Ureter (tissue), 1 donor: Measurements from ENCODE around the gene MBD3. TPM values are rescaled to one million over a fixed set of nuclear protein-coding genes. Genes with fewer than 3 reads are reported as not detected.
A peak's percentile ranks its signal among the peaks of the same experiment; 100 is the strongest.

ENCODE experiments used
- DNase-seq: peaks from one replicate; pipeline ENCODE4 v3.0.0-alpha.2; 2020; ENCODE audit warnings: low spot score
- total RNA-seq: library from RNA; stranded (reverse); gene quantifications from one replicate; pipeline ENCODE4 v1.2.4, GENCODE V29; 2023
- donor health status: DM: yes; HTN: yes; CAD: no.

Gene MBD3
- total RNA-seq, 1 donor from 2014 or later = 60.7 TPM

DNA sequence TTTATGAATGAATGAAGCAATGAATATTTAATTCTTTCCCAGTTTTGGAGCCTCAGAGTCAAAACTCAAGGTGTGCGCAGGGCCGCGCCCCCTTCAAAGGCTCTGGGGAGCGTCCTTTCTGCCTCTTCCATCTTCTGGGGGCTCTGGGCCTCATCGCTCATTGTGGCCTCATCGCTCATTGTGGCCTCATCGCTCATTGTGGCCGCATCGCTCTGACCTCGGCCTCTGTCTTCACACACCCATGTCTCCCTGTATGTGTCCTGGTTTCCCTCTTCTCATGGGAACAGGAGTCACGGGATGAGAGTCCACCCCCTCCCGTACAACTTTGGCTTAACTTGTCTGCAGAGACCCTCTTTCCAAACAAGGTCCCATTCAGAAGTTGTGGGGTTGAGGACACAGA lies 21.3 kb downstream of the MBD3 start:
- no peak for DNase-seq

- no peak for DNase-seq
These were observed 21.8 kb downstream of the MBD3 start for GRCh38 chr19:1570836-1571235.

DNA sequence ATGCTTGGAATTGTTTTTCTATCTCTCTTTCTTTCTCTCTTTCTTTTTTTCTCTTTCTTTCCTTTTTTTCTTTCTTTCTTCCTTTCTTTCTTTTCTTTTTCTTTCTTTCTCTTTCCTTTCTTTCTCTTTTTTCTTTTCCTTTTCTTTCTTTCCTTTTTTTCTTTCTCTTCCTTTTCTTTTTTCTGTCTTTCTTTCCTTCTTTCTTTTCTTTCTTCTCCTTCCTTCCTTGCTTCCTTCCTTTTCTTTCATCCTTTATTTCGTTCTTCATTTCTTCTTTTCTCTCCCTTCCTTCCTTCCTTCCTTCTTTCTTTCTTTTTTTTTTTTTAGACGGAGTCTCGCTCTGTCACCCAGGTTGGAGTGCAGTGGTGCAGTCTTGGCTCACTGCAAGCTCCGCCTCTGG lies 22.7 kb downstream of the MBD3 start:
- DNase-seq = no peak

- DNase-seq = peak; percentile 71
These were observed 24.2 kb downstream of the MBD3 start, which contains the start of gene MEX3D for GRCh38 chr19:1568320-1569019. Gene MEX3D, minus strand, starts transcription at chr19:1568325. Its CDS starts 267 bp downstream, at chr19:1568058.

DNA sequence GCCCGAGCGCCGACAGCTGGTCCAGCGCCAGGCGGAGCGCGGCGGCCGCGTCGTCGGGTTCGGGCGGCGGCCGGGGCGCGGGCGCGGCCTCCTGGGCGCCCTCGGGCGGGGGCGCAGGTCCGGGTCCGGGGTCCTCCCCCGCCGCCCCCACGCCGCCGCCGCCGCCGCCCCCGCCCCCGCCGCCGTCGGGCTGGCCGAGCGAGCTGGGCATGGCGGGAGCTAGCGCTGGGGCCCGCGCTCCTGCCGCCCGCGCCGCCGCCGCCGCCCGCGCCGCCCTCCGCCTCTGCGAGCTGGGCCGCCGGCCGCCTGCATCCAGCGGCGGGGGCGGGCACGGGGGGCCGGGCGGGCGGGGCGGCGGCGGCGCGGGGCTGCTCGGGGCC lies 24.8 kb downstream of the MBD3 start:
- DNase-seq = no peak

- no peak for DNase-seq
These were observed 25.4 kb downstream of the MBD3 start for GRCh38 chr19:1567116-1567847.

DNA sequence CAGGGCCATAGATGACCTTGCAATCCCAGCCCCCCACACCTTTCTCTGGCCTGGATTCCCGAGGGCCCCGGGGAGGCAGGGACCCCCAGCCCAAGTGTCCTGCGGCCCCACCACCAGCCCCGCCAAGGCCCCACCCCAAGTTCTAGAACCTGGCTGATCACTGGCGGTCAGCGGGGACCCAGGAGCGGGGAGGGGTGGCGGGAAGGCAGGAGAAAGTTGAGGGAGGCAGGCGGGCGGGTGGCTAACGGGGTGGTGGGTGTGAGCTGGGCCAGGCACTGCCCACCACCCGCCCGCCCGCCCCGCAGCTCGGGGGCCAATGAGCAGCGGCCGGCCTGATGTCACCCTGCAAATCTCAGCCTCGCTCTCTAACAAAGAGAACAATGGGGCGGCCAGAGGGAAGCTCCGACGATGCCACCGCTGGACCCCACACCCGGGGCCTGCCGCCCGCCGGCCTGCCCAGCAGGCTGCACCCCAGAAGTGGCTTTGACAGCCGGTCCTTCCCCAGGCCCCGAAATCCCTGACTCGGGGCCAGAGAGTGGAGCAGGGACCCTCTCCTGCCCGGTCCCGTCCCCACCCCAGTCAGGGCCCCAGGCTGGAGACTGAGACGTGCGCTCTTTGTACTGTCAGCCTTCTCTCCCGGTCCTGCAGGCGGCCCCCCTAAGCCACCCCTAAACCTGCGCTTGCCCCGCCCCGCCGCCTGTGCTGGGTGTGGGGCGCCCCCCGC lies 26.1 kb downstream of the MBD3 start:
- peak; percentile 77 for DNase-seq

DNA sequence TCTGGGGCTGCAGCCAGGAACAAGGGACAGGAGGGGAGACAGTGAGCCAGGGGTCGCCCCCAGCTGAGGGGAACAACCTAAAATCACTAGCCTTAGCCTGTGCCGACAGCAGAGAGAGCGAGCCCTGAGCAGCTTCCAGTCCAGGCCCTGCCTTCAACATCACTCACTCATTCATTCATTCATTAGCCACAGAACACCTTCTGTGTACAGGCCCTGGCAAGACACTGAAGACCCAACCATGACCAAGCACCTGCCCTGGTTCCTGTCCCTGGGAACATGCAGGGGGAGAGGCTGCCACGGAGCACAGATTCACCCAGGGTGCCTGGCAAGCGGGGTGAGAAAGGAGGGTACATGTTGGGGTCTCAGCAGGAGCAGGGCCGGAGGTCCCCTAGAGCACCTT lies 29.4 kb downstream of the MBD3 start:
- DNase-seq = no peak

DNA sequence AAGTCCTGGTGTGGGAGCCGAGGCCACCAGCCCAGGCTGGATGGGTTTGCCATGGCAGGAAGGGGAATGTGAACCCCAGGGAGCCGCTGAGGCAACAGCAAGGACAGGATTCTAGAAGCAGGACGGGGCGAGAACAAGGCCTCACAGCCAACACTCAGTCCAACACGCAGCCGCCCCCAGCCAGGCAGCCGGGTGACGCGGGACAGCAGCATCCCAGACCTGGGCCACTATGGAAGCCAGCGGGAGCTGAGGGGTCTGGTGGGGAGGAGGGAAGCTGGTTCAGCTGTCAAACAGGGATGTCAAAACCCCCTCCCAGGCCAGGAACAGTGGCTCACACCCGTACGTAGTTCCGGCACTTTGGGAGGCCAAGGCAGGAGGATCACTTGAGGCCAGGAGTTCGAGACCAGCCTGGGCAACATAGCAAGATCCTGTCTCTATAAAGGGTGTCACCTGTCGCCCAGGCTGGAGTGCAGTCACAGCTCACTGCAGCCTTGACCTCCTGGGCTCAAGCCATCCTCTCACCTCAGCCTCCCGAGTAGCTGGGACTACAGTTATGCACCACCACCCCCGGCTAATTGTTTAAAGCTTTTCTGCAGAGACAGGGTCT lies 31.3 kb downstream of the MBD3 start:
- no peak for DNase-seq

DNA sequence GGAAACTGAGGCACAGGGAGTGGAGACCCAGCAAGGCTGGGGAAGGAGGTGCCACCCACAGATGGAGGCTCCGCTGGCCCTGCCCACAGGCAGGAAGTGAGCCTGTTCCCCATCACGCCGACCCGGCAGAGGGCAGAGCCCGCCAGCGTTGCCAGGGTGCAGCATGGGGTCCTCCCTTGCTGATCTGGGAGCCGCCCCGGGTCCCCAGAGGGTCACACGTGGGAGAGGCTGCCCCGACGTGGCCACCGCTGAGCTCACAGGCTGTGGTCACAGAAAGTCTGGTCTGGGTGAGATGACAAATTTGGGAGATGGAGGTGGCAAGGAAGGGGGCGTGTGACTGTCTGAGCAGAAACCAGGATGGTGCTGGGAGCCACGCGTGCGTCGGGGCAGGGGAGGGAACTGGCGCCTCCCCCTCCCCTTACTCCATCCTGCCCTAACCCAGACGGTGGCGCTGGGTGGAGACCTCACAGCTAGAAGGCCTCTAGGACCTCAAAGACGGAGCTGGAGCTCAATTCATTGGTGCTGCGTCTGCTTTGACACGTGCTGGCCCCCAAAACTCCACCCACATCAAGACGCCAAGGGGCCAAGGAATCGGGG lies 32.3 kb downstream of the MBD3 start:
- DNase-seq = no peak

DNA sequence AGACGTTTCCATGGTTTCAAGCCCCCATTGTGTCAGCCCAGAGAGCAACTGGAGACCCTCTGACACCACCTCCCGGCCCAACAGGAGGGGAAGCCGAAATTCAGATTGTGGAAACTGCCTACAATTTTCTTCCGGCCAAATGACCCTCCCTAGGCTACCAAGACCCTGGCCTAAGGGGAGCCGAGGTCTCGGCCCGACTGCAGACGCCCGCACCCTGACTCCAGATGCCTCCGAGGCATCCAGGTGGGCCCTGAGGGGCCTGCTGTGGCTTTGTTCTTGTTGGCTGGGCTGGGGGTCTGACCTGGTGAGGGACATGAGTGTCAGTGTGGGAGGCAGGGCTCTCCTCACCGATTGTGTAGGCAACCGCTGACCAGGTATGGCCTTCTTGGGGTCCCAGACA lies 34.1 kb downstream of the MBD3 start:
- no peak for DNase-seq

DNA sequence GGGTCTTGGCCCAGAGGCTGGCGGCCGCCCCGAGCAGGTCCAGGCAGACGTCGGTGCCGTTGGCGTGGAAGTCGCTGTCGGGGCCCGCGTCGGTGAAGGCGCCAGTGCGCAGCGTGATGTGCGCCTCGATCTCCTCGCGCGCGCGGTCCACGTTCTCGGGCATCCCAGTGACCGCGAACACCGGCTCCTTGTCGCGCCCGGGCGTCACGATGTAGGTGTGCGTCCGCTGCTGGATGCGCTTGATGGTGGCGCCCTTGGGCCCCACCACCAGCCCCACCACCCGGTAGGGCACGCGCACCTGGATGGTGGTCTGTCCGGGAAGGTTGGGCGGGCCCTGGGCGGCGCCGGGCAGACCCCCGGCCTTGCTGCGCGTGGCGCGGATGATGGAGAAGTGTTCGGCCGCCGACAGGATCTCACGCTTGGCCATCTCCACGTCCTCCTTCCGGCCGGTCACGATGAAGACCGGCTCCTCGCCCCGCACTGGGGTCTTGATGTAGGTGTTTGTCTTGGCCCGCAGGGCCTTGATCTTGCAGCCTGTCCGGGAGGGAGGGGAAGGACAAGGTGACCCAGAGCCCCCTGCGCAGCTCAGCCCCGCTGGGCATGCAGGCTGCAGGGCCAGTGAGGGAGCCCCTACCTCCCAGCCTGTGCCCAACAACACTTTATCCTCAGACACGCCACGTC lies 36.1 kb downstream of the MBD3 start:
- no peak for DNase-seq

- no peak for DNase-seq
These were observed 36.9 kb downstream of the MBD3 start for GRCh38 chr19:1555487-1556389.

GRCh38 chr19:1554968-1555367 lies 37.7 kb downstream of the MBD3 start:
- no peak for DNase-seq

- no peak for DNase-seq
These were observed 39.2 kb downstream of the MBD3 start for GRCh38 chr19:1553415-1553814.

DNA sequence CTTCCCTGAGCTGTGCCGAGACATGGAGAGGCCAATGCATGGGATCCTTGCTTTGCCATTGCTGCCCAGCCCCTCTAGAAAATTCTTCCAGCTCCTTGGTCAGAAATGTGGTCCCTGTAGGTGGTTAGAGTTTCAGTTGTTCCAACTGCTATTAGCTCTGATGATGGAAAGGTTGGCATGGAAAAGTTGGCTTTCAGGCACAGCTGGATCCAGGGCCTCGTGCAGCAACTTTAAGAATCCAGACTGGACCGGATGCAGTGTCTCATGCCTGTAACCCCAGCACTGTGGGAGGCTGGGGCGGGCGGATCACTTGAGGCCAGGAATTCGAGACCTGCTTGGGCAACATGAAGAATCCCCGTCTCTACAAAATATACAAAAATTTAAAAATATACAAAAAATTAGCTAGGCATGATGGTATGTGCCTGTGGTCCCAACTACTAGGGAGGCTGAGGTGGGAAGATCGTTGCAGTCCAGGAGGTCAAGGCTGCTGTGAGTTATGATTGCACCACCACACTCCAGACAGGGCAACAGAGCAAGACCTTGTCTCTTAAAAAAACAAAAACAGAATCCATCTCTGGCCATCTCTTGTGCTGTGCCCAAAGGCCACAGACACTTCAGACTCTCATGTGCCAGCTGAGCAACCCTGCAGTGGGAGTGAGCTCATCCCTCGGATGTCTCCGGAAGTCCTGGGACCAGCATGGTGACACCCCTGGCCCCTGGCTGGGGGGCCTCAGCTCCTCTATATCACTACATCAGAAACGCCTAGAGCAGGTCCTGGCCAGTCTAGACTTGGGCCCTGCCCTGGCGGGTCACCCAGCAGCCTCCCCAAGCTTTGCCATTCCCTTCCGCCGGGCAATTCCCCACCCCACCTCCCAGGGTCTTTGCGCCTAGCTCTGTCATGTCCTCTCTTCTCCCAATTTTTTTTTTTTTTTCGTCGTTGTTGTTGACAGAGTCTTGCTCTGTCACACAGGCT lies 41.3 kb downstream of the MBD3 start:
- DNase-seq = no peak

DNA sequence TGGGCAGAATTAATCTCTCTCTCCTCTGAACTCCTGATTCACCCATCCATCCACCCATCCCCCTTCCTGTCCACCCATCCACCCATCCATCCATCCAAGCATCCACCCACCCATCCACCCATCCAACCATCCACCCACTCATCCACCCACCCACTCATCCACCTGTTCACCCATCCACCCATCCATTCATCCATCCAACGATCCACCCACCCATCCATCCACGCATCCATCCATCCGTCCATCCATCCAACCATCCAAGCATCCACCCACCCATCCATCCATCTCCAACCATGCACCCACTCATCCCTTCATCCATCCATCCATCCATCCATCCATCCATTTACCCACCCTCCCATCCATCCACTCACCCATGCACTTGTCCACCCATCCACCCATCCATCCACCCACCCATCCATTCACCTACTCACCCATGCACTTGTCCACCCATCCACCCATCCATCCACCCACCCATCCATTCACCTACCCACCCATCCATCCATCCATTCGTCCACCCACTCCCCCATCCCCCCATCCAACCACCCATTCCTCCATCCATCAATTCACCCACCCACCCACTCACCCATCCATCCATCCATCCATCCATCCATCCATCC lies 43.2 kb downstream of the MBD3 start:
- DNase-seq = no peak

- DNase-seq = no peak
These were observed 52.2 kb downstream of the MBD3 start for GRCh38 chr19:1540365-1540925.
